Mesothelial cell of epicardium (in vitro differentiated cells): ENCODE results near the gene RGS11. TPM values are rescaled to one million over a fixed set of nuclear protein-coding genes. Genes with fewer than 3 reads are reported as not detected.

Experiments
- DNase-seq, 2 experiments: peaks; one replicate each; pipeline ENCODE4 v3.0.0; 2021; ENCODE audit warnings: low spot score in 2 of 2; ENCODE audit not compliant: unreplicated experiment in 2 of 2
- H3K27ac Mint-ChIP-seq: 2 replicates; pipeline ENCODE4 v1.8.0; 2021; ENCODE audit warnings: mixed read lengths
- H3K27me3 Mint-ChIP-seq: 2 replicates; pipeline ENCODE4 v1.8.0; 2021; ENCODE audit warnings: low read depth, mixed read lengths
- H3K36me3 Mint-ChIP-seq: 2 replicates; pipeline ENCODE4 v1.8.0; 2021; ENCODE audit warnings: mixed read lengths
- H3K4me1 Mint-ChIP-seq: 2 replicates; pipeline ENCODE4 v1.8.0; 2021; ENCODE audit warnings: mixed read lengths
- H3K4me3 Mint-ChIP-seq: 2 replicates; pipeline ENCODE4 v1.8.0; 2021; ENCODE audit warnings: mild to moderate bottlenecking, moderate library complexity, mixed read lengths
- H3K9me3 Mint-ChIP-seq: 2 replicates; pipeline ENCODE4 v1.8.0; 2021; ENCODE audit warnings: mixed read lengths
- CTCF ChIP-seq: fragments of 200-600 bp; sonication (generic); IDR thresholded peaks from one replicate; pipeline ENCODE4 v1.5.0; 2021; ENCODE audit warnings: antibody characterized with exemption; ENCODE audit not compliant: unreplicated experiment
- total RNA-seq: library from RNA; stranded (reverse); gene quantifications from 3 replicates; pipeline ENCODE4 v1.2.1, GENCODE V29; 2021

Gene RGS11
- total RNA-seq, 1 donor from 2014 or later: 3.5 TPM

DNA sequence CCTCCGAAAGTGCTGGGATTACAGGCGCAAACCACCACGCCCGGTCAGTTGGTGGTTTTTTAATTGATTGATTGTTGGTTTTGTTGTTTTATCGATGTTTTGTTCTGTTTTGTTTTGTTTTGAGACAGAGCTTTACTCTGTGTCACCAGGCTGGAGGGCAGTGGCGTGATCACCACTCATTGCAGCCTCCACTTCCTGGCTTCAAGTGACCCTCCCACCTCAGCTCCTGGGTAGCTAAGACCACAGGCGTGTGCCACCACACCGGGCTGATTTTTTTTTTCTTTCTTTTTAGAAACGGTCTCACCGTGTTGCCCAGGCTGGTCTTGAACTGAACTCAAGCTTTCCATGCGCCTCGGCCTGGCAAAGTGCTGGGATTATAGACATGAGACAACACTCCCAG lies 28.7 kb downstream of the RGS11 start:
- no peak overlapping the region for H3K4me3 Mint-ChIP-seq
- no peak for TF ChIP-seq CTCF
- no peak for DNase-seq
- H3K9me3 Mint-ChIP-seq: no peaks in the 10 kb centered on the region
- H3K36me3 Mint-ChIP-seq: peaks cover 12% of the 10 kb centered on the region
- H3K27me3 Mint-ChIP-seq: no peaks in the 10 kb centered on the region
- no peak overlapping the region for H3K27ac Mint-ChIP-seq
- H3K4me1 Mint-ChIP-seq: no peaks in the 10 kb centered on the region

GRCh38 chr16:245105-245504 lies 30.6 kb downstream of the RGS11 start:
- no peak for DNase-seq
- TF ChIP-seq CTCF: no peak
- peak overlapping the region; percentile 61 for H3K27ac Mint-ChIP-seq
- H3K36me3 Mint-ChIP-seq: peaks cover 5% of the 10 kb centered on the region
- no peak overlapping the region for H3K4me3 Mint-ChIP-seq
- no peaks in the 10 kb centered on the region for H3K27me3 Mint-ChIP-seq
- H3K9me3 Mint-ChIP-seq: no peaks in the 10 kb centered on the region
- no peaks in the 10 kb centered on the region for H3K4me1 Mint-ChIP-seq

DNA sequence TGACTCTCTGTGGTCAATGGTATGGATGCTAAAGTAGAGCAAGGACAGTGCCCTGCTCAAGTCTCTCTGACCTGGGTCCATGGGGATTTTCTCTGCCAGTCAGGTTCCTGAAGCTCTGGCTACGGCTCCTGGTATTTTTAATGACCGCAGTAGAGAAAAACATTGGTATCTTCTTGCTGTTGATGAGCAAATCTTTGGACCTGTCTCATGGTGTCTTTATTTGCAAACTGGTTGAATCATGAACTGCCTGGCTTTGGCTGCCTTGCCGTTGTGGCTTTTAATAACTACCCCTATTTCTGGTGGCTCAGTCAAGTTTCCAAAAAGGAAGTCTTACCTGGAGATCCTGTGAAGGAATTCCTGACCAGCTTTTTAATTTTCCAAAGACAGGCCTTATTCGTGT lies 32.4 kb downstream of the RGS11 start:
- no peaks in the 10 kb centered on the region for H3K9me3 Mint-ChIP-seq

GRCh38 chr16:242281-242680 lies 33.5 kb downstream of the RGS11 start:
- Mint-ChIP-seq H3K4me1 (peaks cover 4% of the 10 kb centered on the region), H3K36me3 (peaks cover 7% of the 10 kb centered on the region), H3K4me3 (no peak overlapping the region), H3K9me3 (no peaks in the 10 kb centered on the region), H3K27ac (no peak overlapping the region), H3K27me3 (no peaks in the 10 kb centered on the region)
- no peak for DNase-seq
- no peak for TF ChIP-seq CTCF

More for the DNA sequence above, 32.4 kb downstream of the RGS11 start:
- Mint-ChIP-seq H3K27me3 (no peaks in the 10 kb centered on the region), H3K36me3 (peaks cover 5% of the 10 kb centered on the region), H3K4me3 (no peak overlapping the region), H3K4me1 (peaks cover 4% of the 10 kb centered on the region), H3K27ac (no peak overlapping the region)
- no peak for TF ChIP-seq CTCF
- no peak for DNase-seq

GRCh38 chr16:240559-240958 lies 35.2 kb downstream of the RGS11 start:
- DNase-seq: no peak
- H3K4me1 Mint-ChIP-seq: peaks cover 7% of the 10 kb centered on the region
- H3K27me3 Mint-ChIP-seq: no peaks in the 10 kb centered on the region
- no peaks in the 10 kb centered on the region for H3K9me3 Mint-ChIP-seq
- H3K36me3 Mint-ChIP-seq: peaks cover 9% of the 10 kb centered on the region
- H3K4me3 Mint-ChIP-seq: no peak overlapping the region
- H3K27ac Mint-ChIP-seq: no peak overlapping the region
- TF ChIP-seq CTCF: no peak

GRCh38 chr16:239948-240277 lies 35.8 kb downstream of the RGS11 start:
- DNase-seq: no peak
- no peak for TF ChIP-seq CTCF
- no peaks in the 10 kb centered on the region for H3K27me3 Mint-ChIP-seq
- H3K9me3 Mint-ChIP-seq: no peaks in the 10 kb centered on the region
- peaks cover 10% of the 10 kb centered on the region for H3K4me1 Mint-ChIP-seq
- H3K27ac Mint-ChIP-seq: peak overlapping the region; percentile 35
- H3K36me3 Mint-ChIP-seq: peaks cover 6% of the 10 kb centered on the region
- no peak overlapping the region for H3K4me3 Mint-ChIP-seq
